ENCODE results near the gene AGBL5. TPM values are rescaled to one million over a fixed set of nuclear protein-coding genes. Genes with fewer than 3 reads are reported as not detected.
A peak's percentile ranks its signal among the peaks of the same experiment; 100 is the strongest.

The AGBL5 gene
- total and polyA plus RNA-seq, 9 of the 15 experiments (the other 6 are each of a cell fraction or from before 2014, with no cell fraction given), result 3.3 to 52.7 (median 26.2) TPM

GRCh38 chr2:27071277-27071989 is 20.0 kb downstream of the AGBL5 start, which contains the start of gene OST4 (continued):
- TF ChIP-seq ID3 (CRISPR knock-in tag; IDR thresholded peaks at IDR 0.05), result no peak
- no peak for TF ChIP-seq ID3 (tag; IDR thresholded peaks at IDR 0.05)
- TF ChIP-seq RBM34 (IDR thresholded peaks at IDR 0.05; ENCODE audit: borderline replicate concordance, insufficient read depth, low read length), result no peak
- TF ChIP-seq MBD1 (CRISPR knock-in tag; IDR thresholded peaks at IDR 0.05), result no peak
- peak; percentile 89 for TF ChIP-seq POLR2A (conservative IDR thresholded peaks at IDR 0.05)
- no peak for TF ChIP-seq ZNF133 (CRISPR knock-in tag; IDR thresholded peaks at IDR 0.05)
- no peak for TF ChIP-seq USF1 (CRISPR knock-in tag; IDR thresholded peaks at IDR 0.05)
- TF ChIP-seq GTF2E2 (tag; IDR thresholded peaks at IDR 0.05), result peak; percentile 88
- peak; percentile 52; the same call in 1 of the 2 replicates for TF ChIP-seq ZNF592 (IDR thresholded peaks at IDR 0.05)
- TF ChIP-seq ZNF3 (CRISPR knock-in tag; IDR thresholded peaks at IDR 0.05), result no peak
- TF ChIP-seq SRSF1 (IDR thresholded peaks at IDR 0.05; ENCODE audit: low read depth, low read length), result no peak
- 0 out of 2 replicates have a peak, but pooled peaks have one; percentile 24 for TF ChIP-seq FOXJ2 (tag; IDR thresholded peaks at IDR 0.05)
- peak in 1 of 2 experiments; percentile 79; a peak in 2 of 4 replicates for TF ChIP-seq ZNF639 (CRISPR knock-in tag; conservative IDR thresholded peaks at IDR 0.05 in 1 of 2, IDR thresholded peaks at IDR 0.05 in 1 of 2)
- peak; percentile 89 for TF ChIP-seq SP2 (IDR thresholded peaks at IDR 0.05; ENCODE audit: extremely low read depth, low read depth, low read length, poor library complexity, severe bottlenecking)
- TF ChIP-seq JUND (IDR thresholded peaks at IDR 0.05; ENCODE audit: borderline replicate concordance, low read depth, low read length), result 0 out of 2 replicates have a peak, but pooled peaks have one; percentile 39
- no peak; the same call in 2 of the 3 replicates for TF ChIP-seq JUND (tag; IDR thresholded peaks at IDR 0.05; ENCODE audit: borderline replicate concordance, low read depth, low read length)
- no peak for TF ChIP-seq HNRNPL (IDR thresholded peaks at IDR 0.05; ENCODE audit: low read depth, low read length)
- 0 out of 2 replicates have a peak, but pooled peaks have one; percentile 27 for TF ChIP-seq SMARCC2 (IDR thresholded peaks at IDR 0.05; ENCODE audit: low read depth)
